Stimulated activated naive CD4-positive, alpha-beta T cell (primary cell): Measurements from ENCODE around the gene ADARB1.

Experiments
- DNase-seq, 6 experiments: peaks; one replicate each; lab custom pipeline; 2025; lab: John Stamatoyannopoulos, UW

ADARB1 gene

GRCh38 chr21:45169682-45170081 lies 95.3 kb downstream of the ADARB1 start:
- no peak for DNase-seq

- no peak for DNase-seq
Measured at GRCh38 chr21:45170987-45171386, 96.6 kb downstream of the ADARB1 start.

- DNase-seq: no peak
Measured at GRCh38 chr21:45172420-45172819, 98.0 kb downstream of the ADARB1 start.

GRCh38 chr21:45175326-45176095 lies 101.1 kb downstream of the ADARB1 start:
- DNase-seq: no peak

GRCh38 chr21:45176141-45176540 lies 101.8 kb downstream of the ADARB1 start:
- DNase-seq: no peak

- no peak for DNase-seq
Measured at GRCh38 chr21:45177039-45177438, 102.7 kb downstream of the ADARB1 start.

GRCh38 chr21:45178070-45178608 lies 103.8 kb downstream of the ADARB1 start:
- no peak for DNase-seq

GRCh38 chr21:45178971-45179370 lies 104.6 kb downstream of the ADARB1 start:
- DNase-seq: no peak

- no peak for DNase-seq
Measured at GRCh38 chr21:45179568-45180245, 105.3 kb downstream of the ADARB1 start.

- no peak for DNase-seq
Measured at GRCh38 chr21:45180246-45180599, 105.8 kb downstream of the ADARB1 start.

- no peak for DNase-seq
Measured at GRCh38 chr21:45182958-45183357, 108.6 kb downstream of the ADARB1 start.

GRCh38 chr21:45183852-45184251 lies 109.5 kb downstream of the ADARB1 start:
- DNase-seq: no peak

- DNase-seq: no peak
Measured at GRCh38 chr21:45184869-45185268, 110.5 kb downstream of the ADARB1 start.

GRCh38 chr21:45186709-45187108 lies 112.3 kb downstream of the ADARB1 start:
- no peak for DNase-seq

GRCh38 chr21:45187646-45188045 lies 113.3 kb downstream of the ADARB1 start:
- DNase-seq: no peak

GRCh38 chr21:45190013-45190412 lies 115.6 kb downstream of the ADARB1 start:
- no peak for DNase-seq

GRCh38 chr21:45192332-45192731 lies 118.0 kb downstream of the ADARB1 start:
- no peak for DNase-seq

GRCh38 chr21:45196620-45197019 lies 122.2 kb downstream of the ADARB1 start:
- no peak for DNase-seq

- no peak for DNase-seq
Measured at GRCh38 chr21:45199201-45199600, 124.8 kb downstream of the ADARB1 start.

- DNase-seq: no peak
Measured at GRCh38 chr21:45200031-45200430, 125.7 kb downstream of the ADARB1 start.

GRCh38 chr21:45200581-45201296 lies 126.4 kb downstream of the ADARB1 start:
- no peak for DNase-seq

GRCh38 chr21:45202344-45202743 lies 128.0 kb downstream of the ADARB1 start:
- DNase-seq: no peak

GRCh38 chr21:45202889-45203288 lies 128.5 kb downstream of the ADARB1 start:
- DNase-seq: no peak
